Naive thymus-derived CD4-positive, alpha-beta T cell (primary cell): ENCODE results near the gene RASL12. TPM values are rescaled to one million over a fixed set of nuclear protein-coding genes. Genes with fewer than 3 reads are reported as not detected.
"Not testable (repeated sequence)": the region's sequence is repeated elsewhere in the genome, so short reads cannot be mapped to it uniquely, and the experiment has no call there.

Source experiments
- ATAC-seq: fragments of 150-1000 bp; cut with Tn5 transposase; 2 replicates; pipeline ENCODE4 v1.10.0; 2021; ENCODE audit warnings: mild to moderate bottlenecking, moderate library complexity
- CTCF ChIA-PET: fragments of 350-600 bp; sonication (Branson Sonifier 250); formaldehyde crosslinking; loops from one replicate; lab custom pipeline; 2021; ENCODE audit warnings: antibody characterized with exemption; lab: Charles Lee
- POLR2A ChIA-PET: fragments of 350-600 bp; sonication (Branson Sonifier 250); formaldehyde crosslinking; loops from one replicate; lab custom pipeline; 2021; ENCODE audit warnings: antibody characterized with exemption, inconsistent platforms; lab: Charles Lee
- DNase-seq, 9 donors: peaks; one replicate each; pipeline versions ENCODE4 v3.0.0 to v3.0.0-alpha.2; 2020 to 2022; ENCODE audit warnings: mixed read lengths in 1 of 9
- H3K27ac ChIP-seq: one replicate; pipeline ENCODE4 v1.7.0; 2013; ENCODE audit warnings: mild to moderate bottlenecking, low read depth, low read length, moderate library complexity
- H3K27me3 ChIP-seq, 2 donors: one replicate each; pipeline ENCODE4 v1.7.0; 2013; ENCODE audit warnings: low read length in 2 of 2, mild to moderate bottlenecking in 2 of 2, moderate library complexity in 2 of 2; ENCODE audit not compliant: control insufficient read depth in 2 of 2, insufficient read depth in 2 of 2
- H3K36me3 ChIP-seq, 3 experiments: 1 replicate in 2 of 3; 2 replicates in 1 of 3; pipeline ENCODE4 v1.7.0; 2013; ENCODE audit warnings: low read length in 3 of 3, mild to moderate bottlenecking in 3 of 3, moderate library complexity in 1 of 3; ENCODE audit not compliant: insufficient read depth in 3 of 3, control insufficient read depth in 2 of 3
- H3K4me1 ChIP-seq, 2 donors: one replicate each; pipeline ENCODE4 v1.7.0; 2013; ENCODE audit warnings: low read length in 2 of 2, mild to moderate bottlenecking in 2 of 2, moderate library complexity in 1 of 2; ENCODE audit not compliant: control insufficient read depth in 2 of 2, insufficient read depth in 2 of 2
- H3K4me3 ChIP-seq: 2 replicates; pipeline ENCODE4 v1.7.0; 2013; ENCODE audit warnings: mild to moderate bottlenecking, low read length
- H3K9me3 ChIP-seq, 3 experiments: 1 replicate in 2 of 3; 2 replicates in 1 of 3; pipeline ENCODE4 v1.7.0; 2013; ENCODE audit warnings: low read length in 3 of 3; ENCODE audit not compliant: control insufficient read depth in 2 of 3
- H3K27ac Mint-ChIP-seq, 9 donors: one replicate each; pipeline ENCODE4 v1.8.0; 2020 to 2022; ENCODE audit warnings: mixed read lengths in 9 of 9, mild to moderate bottlenecking in 8 of 9, moderate library complexity in 5 of 9, inconsistent platforms in 2 of 9
- H3K27me3 Mint-ChIP-seq, 5 donors: one replicate each; pipeline ENCODE4 v1.8.0; 2021 to 2022; ENCODE audit warnings: mixed read lengths in 5 of 5, mild to moderate bottlenecking in 1 of 5
- H3K36me3 Mint-ChIP-seq, 5 donors: one replicate each; pipeline ENCODE4 v1.8.0; 2020 to 2022; ENCODE audit warnings: mixed read lengths in 5 of 5, mild to moderate bottlenecking in 3 of 5, inconsistent platforms in 1 of 5
- H3K4me1 Mint-ChIP-seq, 7 donors: one replicate each; pipeline ENCODE4 v1.8.0; 2020 to 2022; ENCODE audit warnings: mixed read lengths in 7 of 7, mild to moderate bottlenecking in 3 of 7, inconsistent platforms in 1 of 7
- H3K4me3 Mint-ChIP-seq, 10 donors: one replicate each; pipeline ENCODE4 v1.8.0; 2020 to 2022; ENCODE audit warnings: mild to moderate bottlenecking in 10 of 10, mixed read lengths in 10 of 10, moderate library complexity in 6 of 10, inconsistent platforms in 2 of 10
- H3K9me3 Mint-ChIP-seq, 11 donors: one replicate each; pipeline ENCODE4 v1.8.0; 2020 to 2022; ENCODE audit warnings: mixed read lengths in 11 of 11, mild to moderate bottlenecking in 4 of 11, inconsistent platforms in 1 of 11, moderate library complexity in 1 of 11
- intact Hi-C, 2 donors: fragments of 100-400 bp; cut with micrococcal nuclease; formaldehyde crosslinking; loops; one replicate each; pipeline ENCODE4 v1.15.1; 2023
- polyA plus RNA-seq, 2 donors: library from polyadenylated mRNA; unstranded; fragments of 300-500 nt; fragmentation: Illumina TruSeq; gene quantifications; one replicate each; pipeline ENCODE4 v1.2.3, GENCODE V29; 2021
- total RNA-seq, 6 experiments: library from RNA in 5 of 6; stranded (reverse) in 5 of 6; gene quantifications; 1 replicate in 5 of 6; 2 replicates in 1 of 6; pipeline ENCODE4 v1.2.3 and lab custom pipeline; 2021 to 2026

The RASL12 gene
- total and polyA plus RNA-seq, 7 experiments from 2014 or later = not detected

- Mint-ChIP-seq H3K9me3 (no peaks in the 10 kb centered on the region), H3K27me3 (no peaks in the 10 kb centered on the region), H3K27ac (no peak overlapping the region), H3K36me3 (peaks cover 5 to 37% (median 17%) of the 10 kb centered on the region in 5 donors), H3K4me3 (no peak overlapping the region), H3K4me1 (peaks cover 0 to 10% (median 5%) of the 10 kb centered on the region in 7 donors)
- no peaks in the 10 kb centered on the region for H3K9me3 ChIP-seq
- DNase-seq (no peak), ATAC-seq (no peak)
- CTCF ChIA-PET = no interaction called here
- no peaks in the 10 kb centered on the region for H3K4me1 ChIP-seq
- H3K4me3 ChIP-seq = no peak overlapping the region
- intact Hi-C loops = no loop called here
- no peak overlapping the region for H3K27ac ChIP-seq
- H3K27me3 ChIP-seq = no peaks in the 10 kb centered on the region
- POLR2A ChIA-PET = no interaction called here
- H3K36me3 ChIP-seq = peaks cover 0 to 48% (median 12%) of the 10 kb centered on the region in 3 experiments
These were observed 30.0 kb upstream of the RASL12 start for GRCh38 chr15:65097651-65098263.

- POLR2A ChIA-PET = no interaction called here
- Histone ChIP-seq H3K4me1 (no peaks in the 10 kb centered on the region), H3K27ac (no peak overlapping the region), H3K36me3 (peaks cover 0 to 47% (median 12%) of the 10 kb centered on the region in 3 experiments), H3K4me3 (no peak overlapping the region), H3K27me3 (no peaks in the 10 kb centered on the region), H3K9me3 (no peaks in the 10 kb centered on the region)
- H3K36me3 Mint-ChIP-seq = peaks cover 4 to 36% (median 17%) of the 10 kb centered on the region in 5 donors
- H3K27ac Mint-ChIP-seq = no peak overlapping the region
- no peak for DNase-seq
- CTCF ChIA-PET = no interaction called here
- H3K9me3 Mint-ChIP-seq = no peaks in the 10 kb centered on the region
- no peak overlapping the region for H3K4me3 Mint-ChIP-seq
- ATAC-seq = no peak
- H3K27me3 Mint-ChIP-seq = no peaks in the 10 kb centered on the region
- peaks cover 0 to 9% (median 4%) of the 10 kb centered on the region in 7 donors for H3K4me1 Mint-ChIP-seq
- intact Hi-C loops = no loop called here
These were observed 28.9 kb upstream of the RASL12 start for GRCh38 chr15:65096481-65097385.

GRCh38 chr15:65095747-65096104 is 27.9 kb upstream of the RASL12 start:
- intact Hi-C loops = no loop called here
- H3K4me3 ChIP-seq = no peak overlapping the region
- Mint-ChIP-seq H3K9me3 (no peaks in the 10 kb centered on the region), H3K27me3 (no peaks in the 10 kb centered on the region), H3K4me3 (no peak overlapping the region), H3K27ac (no peak overlapping the region), H3K36me3 (peaks cover 2 to 30% (median 12%) of the 10 kb centered on the region in 5 donors), H3K4me1 (peaks cover 0 to 3% (median 0%) of the 10 kb centered on the region in 7 donors)
- ChIA-PET CTCF (interaction anchor here (0.7 to 0.8 kb wide), 2 partner anchors 13 to 175 kb away, joined by 3 read pairs; no protein-coding TSS in a partner anchor), POLR2A (no interaction called here)
- DNase-seq = no peak
- H3K27ac ChIP-seq = no peak overlapping the region
- no peaks in the 10 kb centered on the region for H3K4me1 ChIP-seq
- no peaks in the 10 kb centered on the region for H3K27me3 ChIP-seq
- ATAC-seq = no peak
- H3K9me3 ChIP-seq = no peaks in the 10 kb centered on the region
- peaks cover 0 to 37% (median 12%) of the 10 kb centered on the region in 3 experiments for H3K36me3 ChIP-seq

GRCh38 chr15:65095011-65095746 is 27.4 kb upstream of the RASL12 start:
- Mint-ChIP-seq H3K4me3 (no peak overlapping the region), H3K4me1 (no peaks in the 10 kb centered on the region), H3K9me3 (no peaks in the 10 kb centered on the region), H3K27ac (no peak overlapping the region), H3K27me3 (no peaks in the 10 kb centered on the region), H3K36me3 (peaks cover 2 to 25% (median 12%) of the 10 kb centered on the region in 5 donors)
- no peak for ATAC-seq
- H3K4me1 ChIP-seq = no peaks in the 10 kb centered on the region
- no peak overlapping the region for H3K27ac ChIP-seq
- H3K9me3 ChIP-seq = no peaks in the 10 kb centered on the region
- ChIA-PET POLR2A (no interaction called here), CTCF (interaction anchor here (0.7 to 0.8 kb wide), 2 partner anchors 14 to 176 kb away, joined by 3 read pairs; no protein-coding TSS in a partner anchor)
- no peaks in the 10 kb centered on the region for H3K27me3 ChIP-seq
- DNase-seq = no peak
- H3K36me3 ChIP-seq = peaks cover 0 to 32% (median 10%) of the 10 kb centered on the region in 3 experiments
- intact Hi-C loops = no loop called here
- no peak overlapping the region for H3K4me3 ChIP-seq

GRCh38 chr15:65094294-65094995 is 26.7 kb upstream of the RASL12 start:
- ChIA-PET POLR2A (no interaction called here), CTCF (no interaction called here)
- H3K4me1 Mint-ChIP-seq = no peaks in the 10 kb centered on the region
- Histone ChIP-seq H3K9me3 (no peaks in the 10 kb centered on the region), H3K36me3 (peaks cover 0 to 24% (median 9%) of the 10 kb centered on the region in 3 experiments), H3K27me3 (no peaks in the 10 kb centered on the region), H3K4me1 (no peaks in the 10 kb centered on the region), H3K27ac (no peak overlapping the region), H3K4me3 (no peak overlapping the region)
- no peak overlapping the region for H3K27ac Mint-ChIP-seq
- DNase-seq (no peak), ATAC-seq (no peak)
- H3K27me3 Mint-ChIP-seq = no peaks in the 10 kb centered on the region
- intact Hi-C loops = no loop called here
- no peak overlapping the region for H3K4me3 Mint-ChIP-seq
- peaks cover 2 to 25% (median 12%) of the 10 kb centered on the region in 5 donors for H3K36me3 Mint-ChIP-seq
- no peaks in the 10 kb centered on the region for H3K9me3 Mint-ChIP-seq

GRCh38 chr15:65093793-65094170 is 26.0 kb upstream of the RASL12 start:
- POLR2A ChIA-PET = not testable (repeated sequence)

More at GRCh38 chr15:65093793-65094170, 26.0 kb upstream of the RASL12 start:
- H3K27me3 Mint-ChIP-seq, H3K4me1 ChIP-seq, intact Hi-C loops, H3K9me3 Mint-ChIP-seq, ATAC-seq, DNase-seq, H3K4me3 Mint-ChIP-seq, H3K4me3 ChIP-seq, CTCF ChIA-PET, H3K27me3 ChIP-seq, H3K9me3 ChIP-seq, H3K4me1 Mint-ChIP-seq, H3K27ac ChIP-seq: not testable (repeated sequence)
- H3K36me3 ChIP-seq = peaks cover 0 to 18% (median 9%) of the 10 kb centered on the region in 3 experiments
- Mint-ChIP-seq H3K36me3 (peaks cover 2 to 22% (median 9%) of the 10 kb centered on the region in 5 donors), H3K27ac (peak overlapping the region in 1 of 9 donors; percentile 31)
